Myocyte (in vitro differentiated cells): ENCODE measurements around the gene FEM1A. TPM values are rescaled to one million over a fixed set of nuclear protein-coding genes. Genes with fewer than 3 reads are reported as not detected.
"Not testable (repeated sequence)": the region's sequence is repeated elsewhere in the genome, so short reads cannot be mapped to it uniquely, and the experiment has no call there.

Source experiments
- DNase-seq: peaks from one replicate; pipeline ENCODE4 v3.0.0-alpha.2; 2012; ENCODE audit warnings: low read depth
- total RNA-seq: library from RNA; depleted of rRNA; stranded (reverse); fragments of >200 nt; gene quantifications from 2 replicates; pipeline ENCODE4 v1.2.3, GENCODE V29; 2014

The FEM1A gene
- total RNA-seq, 1 donor from 2014 or later: 46.4 TPM

DNA sequence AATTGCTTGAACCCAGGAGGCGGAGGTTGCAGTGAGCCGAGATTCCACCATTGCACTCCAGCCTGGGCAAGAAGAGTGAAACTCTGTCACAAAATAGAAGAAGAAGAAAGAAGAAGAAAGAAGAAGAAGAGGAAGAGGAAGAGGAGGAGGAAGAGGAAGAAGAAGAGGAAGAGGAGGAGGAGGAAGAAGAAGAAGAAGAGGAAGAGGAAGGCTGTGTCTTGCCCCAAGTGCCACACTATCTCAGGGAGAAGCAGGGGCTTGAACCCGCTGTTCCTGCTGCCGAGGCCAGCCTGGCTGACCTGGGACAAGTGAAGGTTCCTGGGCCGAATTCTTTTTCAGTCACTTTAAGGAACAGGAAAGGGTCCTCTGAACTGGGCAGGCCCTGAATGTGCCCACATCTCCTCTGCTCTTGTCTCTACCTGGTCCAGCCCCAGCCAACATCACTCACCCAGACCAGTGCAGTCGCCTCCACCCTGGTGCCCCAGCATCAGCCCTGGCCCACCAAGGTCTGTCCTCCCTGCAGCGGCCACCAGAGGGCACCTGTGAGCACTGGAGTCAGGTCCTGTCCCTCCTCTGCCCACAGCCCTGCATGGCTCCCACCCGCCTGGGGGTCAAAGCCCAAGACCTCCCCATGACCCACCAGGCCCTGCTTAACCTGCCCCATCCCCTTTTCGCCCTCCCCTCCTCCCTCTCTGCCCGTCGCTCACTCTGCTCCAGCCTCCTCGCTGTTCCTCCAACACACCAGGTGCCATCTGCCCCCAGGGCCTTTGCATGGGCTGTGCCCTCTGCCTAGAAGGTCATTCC is 20.0 kb downstream of the FEM1A start:
- peak; percentile 69 for DNase-seq

DNA sequence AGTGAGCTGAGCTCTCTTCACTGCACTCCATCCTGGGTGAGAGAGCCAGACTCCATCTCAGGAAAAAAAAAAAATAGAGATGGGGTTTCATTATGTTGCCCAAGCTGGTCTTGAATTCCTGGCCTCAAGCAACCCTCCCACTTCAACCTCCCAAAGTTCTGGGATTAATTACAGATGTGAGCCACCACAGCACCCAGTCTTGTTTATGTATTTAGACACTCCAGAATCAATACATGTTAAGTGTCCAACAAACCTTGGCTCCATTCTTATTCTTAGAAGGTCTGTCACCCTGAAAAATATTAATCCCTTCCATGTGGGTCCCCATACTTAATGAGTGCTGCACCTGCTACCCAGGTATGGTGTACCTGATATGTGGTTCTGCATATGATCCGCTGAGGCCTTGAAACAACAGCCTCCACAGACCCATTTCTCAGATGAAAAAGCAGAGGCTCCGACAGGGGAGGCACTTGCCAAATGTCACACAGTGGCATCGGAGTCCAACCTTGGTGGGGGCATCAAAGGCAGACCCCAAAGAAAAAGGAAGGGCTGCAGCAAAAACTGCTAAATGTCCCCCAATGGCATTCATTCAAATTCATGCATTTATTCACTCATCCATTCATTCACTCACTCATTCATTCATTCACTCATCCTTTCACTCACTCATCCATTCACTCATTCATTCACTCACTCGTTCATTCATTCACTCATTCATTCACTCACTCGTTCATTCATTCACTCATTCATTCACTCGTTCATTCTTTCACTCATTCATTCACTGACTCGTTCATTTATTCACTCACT is 23.3 kb downstream of the FEM1A start:
- DNase-seq: peak; percentile 23

DNA sequence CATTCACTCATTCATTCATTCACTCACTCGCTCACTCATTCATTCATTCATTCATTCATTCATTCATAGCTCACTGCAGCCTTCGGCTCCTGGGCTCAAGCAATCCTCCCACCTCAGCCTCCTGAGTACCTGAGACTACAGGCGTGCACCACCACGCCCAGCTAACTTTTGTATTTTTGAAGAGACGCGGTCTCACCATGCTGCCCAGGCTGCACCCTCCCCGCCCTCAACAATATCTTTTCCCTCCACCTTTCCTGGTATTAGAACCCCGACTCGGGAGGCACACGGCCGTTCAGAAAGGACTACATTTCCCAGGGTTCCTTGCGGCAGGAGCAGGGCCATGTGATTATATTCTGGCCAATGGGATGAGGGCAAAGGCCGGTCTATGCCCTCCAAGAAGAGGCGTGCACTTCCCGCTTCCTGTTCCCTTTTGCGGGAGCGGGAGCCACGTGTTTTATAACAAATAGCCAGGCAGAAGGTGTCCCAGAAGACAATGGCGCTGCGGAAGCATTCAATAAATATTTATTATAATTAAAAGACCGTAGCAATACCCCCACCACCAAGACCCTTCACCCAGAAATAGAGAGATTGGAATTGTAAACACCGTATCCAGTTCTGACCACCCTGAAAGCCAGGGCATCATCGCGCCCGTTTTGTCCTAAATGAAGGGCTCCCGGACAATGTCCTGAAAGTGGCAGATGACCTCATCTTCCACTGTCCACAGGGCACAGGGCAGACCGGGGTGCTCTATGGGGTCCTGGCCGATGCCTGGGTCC is 24.1 kb downstream of the FEM1A start:
- peak; percentile 92 for DNase-seq

DNA sequence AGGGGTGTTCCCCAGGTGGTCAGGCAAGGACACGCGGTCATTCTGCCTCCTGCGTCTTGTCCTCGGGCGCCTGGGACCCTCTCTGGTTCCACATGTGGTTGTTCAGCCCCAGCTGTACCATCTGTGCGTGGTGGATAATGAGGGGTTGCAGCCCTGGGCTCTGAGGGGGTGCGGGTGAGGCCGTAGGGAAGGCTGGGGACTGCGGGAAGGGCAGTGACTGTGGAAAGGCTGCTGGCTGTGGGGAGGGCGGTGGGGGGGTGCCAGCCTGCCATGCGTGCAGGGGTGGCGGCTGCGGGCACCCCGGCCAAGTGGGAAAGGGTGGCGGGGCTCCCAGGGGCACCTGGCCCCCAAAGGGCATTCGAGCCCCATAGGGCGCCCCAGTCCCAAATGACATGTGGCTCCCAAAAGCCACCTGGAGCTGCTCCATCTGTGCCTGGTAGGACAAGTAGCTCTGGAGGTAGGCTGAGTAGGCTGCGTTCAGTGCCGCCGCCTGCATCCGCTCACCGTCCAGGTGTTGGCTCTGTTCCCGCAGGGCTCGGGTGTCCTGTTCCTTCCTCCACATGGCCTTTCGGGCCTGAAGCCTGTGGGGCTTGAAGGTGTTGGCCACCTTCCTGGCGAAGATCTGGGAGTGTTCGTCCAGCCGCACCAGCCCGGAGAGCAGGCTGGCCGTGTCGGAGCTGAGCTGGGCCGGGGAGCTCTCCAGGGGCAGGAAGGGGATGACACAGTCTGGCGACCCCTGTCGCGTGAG is 24.8 kb downstream of the FEM1A start:
- no peak for DNase-seq

DNA sequence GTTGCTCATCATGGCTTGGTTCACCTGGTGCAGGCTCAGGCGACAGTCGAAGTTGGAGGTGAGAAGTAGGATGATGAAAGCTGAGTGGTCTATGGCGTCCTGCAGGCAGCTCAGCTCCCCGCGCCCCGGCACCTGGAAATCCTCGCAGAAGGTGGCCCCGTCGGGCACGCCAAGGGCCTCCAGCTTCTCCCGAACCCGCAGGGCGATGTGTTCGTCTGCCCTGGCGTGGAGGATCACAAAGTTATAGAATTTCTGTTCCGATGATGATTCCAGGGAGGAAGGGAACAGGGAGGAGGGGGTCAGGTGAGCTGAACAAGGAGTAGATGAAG is 25.4 kb downstream of the FEM1A start:
- DNase-seq: no peak

DNA sequence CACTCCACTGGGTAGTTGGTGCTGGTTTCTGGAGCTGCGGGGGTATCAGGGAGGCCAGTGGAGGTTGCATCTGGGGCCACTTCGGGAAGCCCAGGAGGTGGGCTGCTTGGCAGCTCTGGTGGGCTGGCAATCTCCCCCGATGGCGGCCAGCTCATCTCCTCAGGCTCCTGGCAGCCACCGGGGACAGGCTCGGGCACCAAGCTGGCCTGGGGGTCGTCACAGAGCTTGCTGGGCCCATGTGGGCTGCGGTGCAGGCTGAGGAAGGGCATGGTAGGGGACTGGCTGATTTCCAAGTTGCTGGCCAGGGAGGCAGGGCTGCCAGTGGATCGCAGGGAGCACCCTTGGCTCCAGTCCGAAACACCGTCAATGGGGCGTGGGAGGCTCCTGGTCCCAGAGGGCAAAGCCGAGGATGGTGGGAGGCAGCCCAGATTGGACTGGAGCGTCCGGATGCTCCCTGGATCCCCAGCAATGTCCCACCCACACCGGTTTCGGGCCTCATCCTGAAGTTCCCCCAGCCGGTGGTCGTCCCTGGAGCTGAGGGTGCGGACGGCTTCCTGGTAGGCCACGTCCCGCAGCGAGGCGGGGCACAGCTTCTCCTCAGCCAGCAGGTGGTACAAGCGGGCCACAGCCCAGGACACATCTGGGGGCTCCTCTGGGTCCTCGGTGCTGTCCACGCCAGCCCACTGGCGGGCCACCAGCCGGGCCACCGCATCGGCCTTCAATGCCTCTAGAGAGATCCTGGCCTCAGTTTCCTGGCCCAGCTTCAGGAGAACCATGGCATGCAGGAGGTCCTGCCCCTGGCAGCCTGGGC is 26.1 kb downstream of the FEM1A start:
- no peak for DNase-seq

DNA sequence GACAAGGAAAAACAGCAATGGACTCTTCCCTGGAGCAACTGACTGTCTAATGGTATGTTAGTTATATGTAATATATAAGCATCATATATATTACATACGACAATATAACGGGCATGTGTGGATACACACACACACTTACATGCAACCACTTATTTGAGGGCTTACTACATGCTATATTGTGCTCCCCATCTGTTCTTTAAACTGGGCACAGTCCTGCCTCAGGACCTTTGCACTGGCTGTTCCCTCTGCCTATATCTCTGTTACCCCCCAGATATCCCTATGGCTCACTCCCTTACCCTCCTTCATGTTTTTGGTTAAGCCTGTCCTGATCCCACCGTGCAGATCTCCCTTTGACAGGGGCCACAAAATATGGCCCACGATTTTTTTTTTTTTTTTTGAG is 29.7 kb downstream of the FEM1A start:
- DNase-seq: no peak

DNA sequence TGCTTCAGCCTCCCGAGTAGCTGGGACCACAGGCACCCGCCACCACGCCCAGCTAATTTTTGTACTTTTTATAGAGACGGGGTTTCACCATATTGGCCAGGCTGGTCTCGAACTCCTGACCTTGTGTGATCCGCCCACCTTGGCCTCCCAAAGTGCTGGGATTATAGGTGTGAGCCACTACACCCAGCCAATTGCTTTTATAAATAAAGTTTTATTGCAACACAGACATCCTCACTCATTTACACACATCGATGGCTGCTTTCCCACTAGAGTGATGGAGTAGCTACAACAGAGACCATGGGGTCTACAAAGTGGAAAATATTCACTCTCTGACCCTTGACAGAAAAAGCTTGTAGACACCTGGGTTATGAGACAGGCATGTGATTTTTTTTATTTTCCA is 30.8 kb downstream of the FEM1A start:
- not testable (repeated sequence) for DNase-seq

DNA sequence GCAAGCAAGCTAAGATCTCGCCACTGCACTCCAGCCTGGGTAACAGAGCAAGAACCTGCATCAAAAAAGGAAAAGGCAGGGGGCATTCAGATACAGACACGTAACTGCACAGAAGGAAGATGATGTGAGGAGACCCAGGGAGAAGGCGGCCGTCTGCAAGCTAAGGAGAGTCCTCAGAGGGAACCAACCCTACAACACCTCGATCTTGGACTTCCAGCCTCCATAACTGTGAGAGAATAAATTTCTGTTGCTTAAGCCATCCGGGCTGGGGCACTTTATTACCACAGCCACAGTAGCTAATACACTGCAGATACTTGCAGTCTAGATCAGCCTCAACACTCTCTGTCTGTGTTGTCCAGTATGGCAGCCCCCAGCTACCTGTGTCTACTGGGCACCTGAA is 32.0 kb downstream of the FEM1A start:
- DNase-seq: no peak

DNA sequence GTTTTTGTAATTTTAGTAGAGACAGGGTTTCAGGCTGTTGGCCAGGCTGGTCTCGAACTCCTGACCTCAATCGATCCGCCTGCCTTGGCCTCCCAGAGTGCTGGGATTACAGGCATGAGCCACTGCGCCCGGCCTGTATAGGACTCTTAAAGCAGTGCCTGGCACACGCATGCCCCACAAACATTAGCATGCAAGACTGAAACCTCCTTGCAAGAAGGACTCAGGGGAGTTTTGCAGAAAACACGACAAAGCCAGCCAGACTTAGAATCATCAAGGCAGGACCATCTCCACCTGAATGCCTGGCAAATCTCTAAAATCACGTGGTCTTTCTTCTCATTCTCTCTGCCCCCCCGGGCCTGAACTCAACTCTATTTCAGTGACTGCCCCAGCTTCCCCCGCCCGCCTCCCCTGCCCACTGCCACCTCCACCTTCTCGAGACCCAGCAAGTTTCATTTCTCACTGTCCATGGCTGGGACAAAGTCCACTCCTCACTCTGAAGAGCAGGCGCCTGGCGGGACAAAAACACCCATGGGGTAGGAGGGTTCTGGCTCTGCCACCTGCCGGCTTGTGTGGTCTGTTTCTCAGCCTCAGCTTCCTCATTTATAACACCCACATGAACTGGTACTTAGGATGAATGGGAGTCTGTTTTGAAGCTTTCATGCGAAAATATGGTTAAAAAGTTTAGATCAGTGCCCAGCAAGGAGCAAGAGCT is 37.6 kb downstream of the FEM1A start:
- peak; percentile 37 for DNase-seq

DNA sequence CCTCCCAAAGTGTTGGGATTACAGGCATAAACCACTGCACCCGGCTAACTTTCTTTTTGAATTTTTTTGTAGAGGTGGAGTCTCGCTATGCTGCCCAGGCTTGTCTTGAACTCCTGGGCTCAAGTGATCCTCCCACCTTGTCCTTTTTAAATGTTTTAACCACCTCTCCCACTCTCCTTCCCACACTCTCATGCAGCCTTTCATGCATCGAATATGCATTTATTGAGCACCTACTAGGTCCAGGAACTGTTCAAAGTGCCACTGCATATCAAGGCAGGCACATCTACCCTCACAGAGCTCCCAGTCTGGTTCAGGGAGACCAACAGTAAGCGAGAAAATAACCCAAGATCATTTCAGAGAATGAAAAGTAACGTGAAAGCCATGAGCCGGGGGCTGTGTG is 38.8 kb downstream of the FEM1A start:
- DNase-seq: no peak

DNA sequence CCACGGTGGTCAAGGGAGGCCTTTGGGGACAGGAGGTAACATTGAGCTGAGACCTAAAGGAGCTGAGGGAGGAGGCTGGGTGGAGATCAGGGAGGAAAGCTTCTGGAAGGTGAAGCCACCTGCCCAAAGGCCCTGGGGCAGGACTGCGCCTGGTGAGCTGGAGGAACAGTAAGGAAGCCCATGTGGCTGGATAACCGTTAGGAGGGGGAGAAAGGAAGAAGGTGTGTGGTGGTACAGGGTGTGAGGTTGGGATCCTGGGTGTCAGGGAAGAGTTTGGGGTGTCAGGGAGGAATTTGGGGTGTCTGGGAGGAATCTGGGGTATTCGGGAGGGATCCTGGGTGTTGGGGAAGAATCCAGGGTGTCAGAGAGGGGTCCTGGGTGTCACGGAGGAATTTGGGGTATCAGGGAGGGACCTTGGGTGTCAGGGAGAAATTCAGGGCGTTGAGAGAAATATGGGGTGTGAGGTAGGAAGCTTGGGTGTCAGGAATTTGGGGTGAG is 39.3 kb downstream of the FEM1A start:
- DNase-seq: no peak

DNA sequence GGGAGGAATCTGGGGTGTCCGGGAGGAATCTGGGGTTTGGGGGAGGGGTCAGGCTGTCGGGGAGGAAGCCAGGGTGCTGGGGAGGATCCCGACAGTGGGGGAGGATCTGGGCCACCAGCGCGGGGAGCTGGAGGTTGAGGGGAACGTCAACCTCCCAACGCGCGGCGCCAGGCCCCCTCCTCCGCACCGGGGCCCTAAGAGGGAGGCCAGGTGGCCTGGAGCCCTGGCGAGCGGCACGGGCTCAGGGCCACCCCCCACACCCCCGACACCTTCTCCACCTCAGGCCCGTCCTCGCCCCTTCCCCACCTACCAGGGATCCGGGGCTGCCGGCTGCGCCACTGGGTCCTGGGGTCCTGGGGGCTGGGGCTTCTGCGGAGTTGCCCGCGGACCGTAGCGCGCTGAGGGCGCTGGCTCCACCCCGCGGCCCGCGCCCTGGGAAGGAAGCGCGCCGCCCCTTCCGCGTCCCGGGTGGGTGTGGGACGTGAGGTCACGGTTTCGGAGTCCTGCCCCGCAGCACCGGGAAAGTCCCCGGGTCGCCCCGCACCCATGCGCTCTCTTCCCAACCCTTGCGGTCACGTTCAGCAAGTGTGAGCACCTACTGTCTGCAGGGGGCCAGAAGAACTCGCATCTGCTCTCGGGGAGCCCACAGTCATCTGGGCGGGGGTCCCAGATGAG is 39.9 kb downstream of the FEM1A start, which contains the start of gene TICAM1:
TSS of gene TICAM1 (minus strand) at position 409 of the 675 bp plus-strand sequence. CDS start 13,335 bp downstream, outside the sequence.
- DNase-seq: peak; percentile 69

DNA sequence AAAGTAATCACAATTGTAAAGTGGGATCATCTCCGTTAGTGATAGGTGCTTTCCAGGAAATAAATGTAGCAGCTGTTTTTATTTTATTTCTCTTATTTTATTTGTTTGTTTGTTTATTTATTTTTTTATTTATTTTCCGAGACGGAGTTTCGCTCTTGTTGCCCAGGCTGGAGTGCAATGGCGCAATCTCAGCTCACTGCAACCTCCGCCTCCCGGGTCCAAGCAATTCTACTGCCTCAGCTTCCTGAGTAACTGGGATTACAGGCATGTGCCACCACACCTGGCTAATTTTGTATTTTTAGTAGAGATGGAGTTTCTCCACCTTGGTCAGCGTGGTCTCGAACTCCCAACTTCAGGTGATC is 40.4 kb downstream of the FEM1A start:
- not testable (repeated sequence) for DNase-seq

DNA sequence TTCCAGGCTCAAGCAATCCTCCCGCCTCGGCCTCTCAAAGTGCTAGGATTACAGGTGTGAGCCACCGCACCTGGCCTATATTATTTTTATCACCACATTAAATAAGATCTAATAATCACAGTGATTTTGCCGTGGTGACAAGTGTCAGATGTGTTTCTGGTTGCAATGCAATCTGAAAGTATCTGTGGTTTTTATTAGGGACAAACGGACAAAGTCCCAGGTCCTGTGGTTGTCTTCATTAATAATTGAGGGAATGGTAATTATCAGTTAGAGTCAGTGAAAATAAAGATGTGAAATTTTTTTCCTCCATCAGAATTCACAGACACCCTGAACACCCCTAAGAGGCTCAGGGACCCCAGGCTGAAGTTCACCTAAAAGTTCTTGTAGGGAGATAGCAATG is 41.2 kb downstream of the FEM1A start:
- no peak for DNase-seq

DNA sequence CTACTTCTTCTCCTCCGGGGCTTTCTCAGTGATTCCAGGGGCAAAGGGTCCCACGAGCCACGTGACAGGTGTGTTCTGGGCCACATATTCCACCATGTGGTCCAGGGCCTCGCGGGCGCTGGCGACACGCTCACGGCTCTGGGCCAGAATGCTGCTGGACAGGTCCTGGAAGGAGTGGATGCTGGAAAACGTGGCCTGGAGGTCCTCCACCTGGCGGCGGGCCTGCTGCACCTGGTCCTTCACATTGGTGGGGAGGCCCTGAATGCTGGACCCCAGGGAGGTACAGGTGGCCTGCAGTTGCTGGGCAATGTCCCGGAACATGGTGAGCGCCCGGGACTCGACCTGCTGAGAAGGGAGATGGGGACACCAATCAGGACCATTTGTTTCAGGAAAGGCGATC is 47.7 kb downstream of the FEM1A start:
- no peak for DNase-seq

DNA sequence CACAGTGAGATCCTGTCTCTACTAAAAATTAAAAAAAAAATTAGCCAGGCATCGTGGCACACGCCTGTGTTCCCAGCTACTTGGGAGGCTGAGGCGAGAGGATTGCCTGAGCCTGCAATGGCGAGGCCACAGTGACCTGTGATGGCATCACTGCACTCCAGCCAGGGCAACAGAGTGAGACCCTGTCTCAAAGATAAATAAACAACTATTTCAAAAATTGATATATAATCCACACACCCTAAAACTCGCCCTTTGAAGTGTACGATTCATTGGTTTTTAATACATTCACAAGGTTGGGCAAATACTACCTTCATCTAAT is 52.1 kb downstream of the FEM1A start:
- DNase-seq: no peak

DNA sequence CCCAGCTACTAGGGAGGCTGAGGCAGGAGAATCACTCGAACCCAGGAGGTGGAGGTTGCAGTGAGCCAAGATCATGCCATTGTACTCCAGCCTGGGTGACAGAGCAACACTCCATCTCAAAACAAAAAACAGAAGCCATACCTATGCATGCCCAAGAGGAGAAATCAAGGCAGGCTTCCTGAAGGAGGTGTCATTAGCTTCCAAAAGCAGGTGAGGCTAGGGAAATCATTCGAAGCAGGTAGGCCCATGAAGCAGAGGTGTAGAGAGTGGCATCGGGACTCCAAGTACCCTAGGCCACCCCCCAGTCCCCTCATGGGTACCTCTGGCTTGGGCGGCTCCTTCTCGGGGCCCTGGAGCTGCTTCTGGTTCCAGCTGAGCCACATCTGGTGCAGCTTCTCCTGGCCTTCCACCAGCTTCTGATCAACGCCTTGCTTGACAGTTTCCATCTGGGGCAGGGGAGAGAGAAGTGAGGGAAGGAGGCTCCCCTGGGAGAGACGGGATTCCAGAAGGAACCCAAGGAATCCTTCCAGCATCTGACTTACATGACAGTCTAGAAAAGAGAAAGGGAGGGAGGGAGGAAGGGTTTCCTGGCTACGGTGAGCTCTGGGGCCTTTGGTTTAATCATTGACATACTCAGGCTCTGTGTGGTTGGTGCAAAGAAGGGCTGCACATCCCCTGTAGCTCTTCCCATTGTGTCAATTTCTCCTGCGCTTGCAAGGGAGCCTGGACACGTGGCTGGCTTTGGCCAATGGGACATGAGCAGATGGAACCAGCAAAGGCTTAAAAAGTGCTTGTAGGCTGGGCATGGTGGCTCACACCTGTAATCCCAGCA is 53.0 kb downstream of the FEM1A start:
- DNase-seq: no peak
